OCI-LY1 (cell line): ENCODE data around the gene TKTL1.

Source experiments
- H2AFZ ChIP-seq: fragments of 200-600 bp; sonication (generic), shearing (Covaris generic); 2 replicates; pipeline ENCODE4 v1.6.0; 2014; ENCODE audit warnings: antibody characterized with exemption, mild to moderate bottlenecking, low read length
- H3F3A ChIP-seq: fragments of 200-600 bp; sonication (generic), shearing (Covaris generic); 2 replicates; pipeline ENCODE4 v1.6.0; 2014; ENCODE audit warnings: mild to moderate bottlenecking, antibody characterized with exemption, low read length, moderate library complexity; ENCODE audit not compliant: insufficient read depth
- H3K27ac ChIP-seq: fragments of 200-600 bp; sonication (generic); 2 replicates; pipeline ENCODE4 v1.5.1; 2014; ENCODE audit warnings: low read length, mixed run types, mild to moderate bottlenecking, low read depth; ENCODE audit not compliant: poor library complexity, severe bottlenecking
- H3K27me3 ChIP-seq: fragments of 200-600 bp; sonication (generic); 2 replicates; pipeline ENCODE4 v1.6.0; 2014; ENCODE audit warnings: antibody characterized with exemption, mild to moderate bottlenecking, low read length, moderate library complexity; ENCODE audit not compliant: insufficient read depth
- H3K36me3 ChIP-seq: fragments of 200-600 bp; sonication (generic); 2 replicates; pipeline ENCODE4 v1.6.1; 2014; ENCODE audit warnings: mild to moderate bottlenecking, antibody characterized with exemption, low read length, moderate library complexity, mixed read lengths; ENCODE audit not compliant: insufficient read depth
- H3K4me1 ChIP-seq: fragments of 200-600 bp; sonication (generic); 2 replicates; pipeline ENCODE4 v1.5.1; 2014; ENCODE audit warnings: mild to moderate bottlenecking, low read length, moderate library complexity; ENCODE audit not compliant: insufficient read depth, severe bottlenecking
- H3K4me2 ChIP-seq: fragments of 200-600 bp; sonication (generic), shearing (Covaris generic); 2 replicates; pipeline ENCODE4 v1.6.1; 2014; ENCODE audit warnings: low read length
- H3K4me3 ChIP-seq: fragments of 200-600 bp; sonication (generic); 2 replicates; pipeline ENCODE4 v1.5.1; 2014; ENCODE audit warnings: low read length, low read depth, mild to moderate bottlenecking, mixed read lengths; ENCODE audit not compliant: poor library complexity, severe bottlenecking
- H3K79me2 ChIP-seq: fragments of 200-600 bp; shearing (Covaris generic); 2 replicates; pipeline ENCODE4 v1.6.1; 2016; ENCODE audit warnings: mixed run types, low read length, mixed read lengths; ENCODE audit not compliant: insufficient read depth
- H3K9ac ChIP-seq: fragments of 200-600 bp; sonication (generic), shearing (Covaris generic); 2 replicates; pipeline ENCODE4 v1.6.1; 2014; ENCODE audit warnings: mild to moderate bottlenecking, low read length, mixed read lengths
- H3K9me2 ChIP-seq: fragments of 200-600 bp; sonication (generic), shearing (Covaris generic); 2 replicates; pipeline ENCODE4 v1.6.1; 2014; ENCODE audit warnings: low read depth, mild to moderate bottlenecking, low read length, mixed read lengths
- H3K9me3 ChIP-seq: fragments of 200-600 bp; shearing (Covaris generic); 2 replicates; pipeline ENCODE4 v1.6.1; 2014; ENCODE audit warnings: low read length, mixed read lengths
- H4K20me1 ChIP-seq: fragments of 200-600 bp; sonication (generic), shearing (Covaris generic); 2 replicates; pipeline ENCODE4 v1.6.0; 2016; ENCODE audit warnings: mild to moderate bottlenecking, low read length; ENCODE audit not compliant: insufficient read depth
- CTCF ChIP-seq: fragments of 200-600 bp; sonication (generic), shearing (Covaris generic); IDR thresholded peaks from 2 replicates; pipeline ENCODE4 v1.5.1; 2017; ENCODE audit warnings: mild to moderate bottlenecking, antibody characterized with exemption, low read length, moderate library complexity, mixed read lengths
- EZH2 ChIP-seq: fragments of 200-600 bp; sonication (generic), shearing (Covaris generic); IDR thresholded peaks from 2 replicates; pipeline ENCODE4 v1.8.0; 2017; ENCODE audit warnings: borderline replicate concordance, mixed run types, mild to moderate bottlenecking, antibody characterized with exemption, low read length, moderate library complexity, mixed read lengths

The TKTL1 gene

GRCh38 chrX:154375156-154375504 is 79.5 kb downstream of the TKTL1 start:
- H3K9ac ChIP-seq: peak overlapping the region; percentile 50; the same call in 1 of the 2 replicates

GRCh38 chrX:154376774-154377173 is 81.2 kb downstream of the TKTL1 start:
- Histone ChIP-seq H4K20me1 (no peaks in the 10 kb centered on the region), H3K4me2 (no peak overlapping the region), H3K27me3 (no peaks in the 10 kb centered on the region), H2AFZ (no peak overlapping the region), H3K9me3 (no peaks in the 10 kb centered on the region), H3K79me2 (no peaks in the 10 kb centered on the region; the same call in 1 of the 2 replicates), H3K4me1 (peaks cover 51% of the 10 kb centered on the region), H3F3A (no peaks in the 10 kb centered on the region), H3K36me3 (peaks cover 8% of the 10 kb centered on the region), H3K9ac (no peak overlapping the region), H3K4me3 (no peak overlapping the region), H3K9me2 (no peaks in the 10 kb centered on the region), H3K27ac (no peak overlapping the region)
- TF ChIP-seq CTCF: no peak
- TF ChIP-seq EZH2: no peak

More at GRCh38 chrX:154375156-154375504, 79.5 kb downstream of the TKTL1 start:
- no peaks in the 10 kb centered on the region for H3K9me3 ChIP-seq
- H3K4me1 ChIP-seq: peaks cover 51% of the 10 kb centered on the region
- H4K20me1 ChIP-seq: no peaks in the 10 kb centered on the region
- H3K36me3 ChIP-seq: no peaks in the 10 kb centered on the region
- no peaks in the 10 kb centered on the region for H3K27me3 ChIP-seq
- no peaks in the 10 kb centered on the region for H3K9me2 ChIP-seq
- H3K4me3 ChIP-seq: peak overlapping the region; percentile 60
- peak overlapping the region; percentile 81 for H3K4me2 ChIP-seq
- H3K27ac ChIP-seq: peak overlapping the region; percentile 41
- TF ChIP-seq EZH2 (no peak), CTCF (no peak)
- no peaks in the 10 kb centered on the region for H3F3A ChIP-seq
- no peak overlapping the region for H2AFZ ChIP-seq
- H3K79me2 ChIP-seq: no peaks in the 10 kb centered on the region; the same call in 1 of the 2 replicates

GRCh38 chrX:154378059-154378798 is 82.6 kb downstream of the TKTL1 start:
- Histone ChIP-seq H3K79me2 (no peaks in the 10 kb centered on the region; the same call in 1 of the 2 replicates), H3K36me3 (peaks cover 8% of the 10 kb centered on the region), H4K20me1 (no peaks in the 10 kb centered on the region), H3K9me2 (no peaks in the 10 kb centered on the region), H3K27me3 (no peaks in the 10 kb centered on the region), H2AFZ (no peak overlapping the region), H3K9ac (peak overlapping the region; percentile 84), H3K9me3 (no peaks in the 10 kb centered on the region), H3K27ac (peak overlapping the region; percentile 61), H3K4me2 (peak overlapping the region; percentile 84), H3F3A (no peaks in the 10 kb centered on the region), H3K4me1 (peaks cover 36% of the 10 kb centered on the region), H3K4me3 (peak overlapping the region; percentile 60)
- TF ChIP-seq EZH2 (no peak), CTCF (peak; percentile 6; the same call in 1 of the 2 replicates)
